Psoas muscle (tissue), 8 donors: ENCODE data around the gene HEG1. TPM values are rescaled to one million over a fixed set of nuclear protein-coding genes. Genes with fewer than 3 reads are reported as not detected.

Experiments
- ATAC-seq, 4 donors: fragments of 200-7000 bp; cut with Tn5 transposase; one replicate each; pipeline ENCODE4 v1.9.1; 2020; ENCODE audit warnings: moderate library complexity in 3 of 4, mild to moderate bottlenecking in 2 of 4
- DNase-seq, 2 donors: peaks; one replicate each; pipeline ENCODE4 v3.0.0-alpha.2; 2020
- H3K27ac ChIP-seq: fragments of 200-600 bp; one replicate; pipeline ENCODE4 v1.8.0; 2022
- H3K27me3 ChIP-seq, 3 donors: fragments of 200-600 bp in 1 of 3; one replicate each; pipeline versions ENCODE4 v1.6.1 to v1.8.0; 2013 to 2022; ENCODE audit warnings: low read length in 2 of 3, mild to moderate bottlenecking in 2 of 3, moderate library complexity in 1 of 3; ENCODE audit not compliant: insufficient read depth in 3 of 3
- H3K36me3 ChIP-seq, 2 donors: fragments of 200-600 bp in 1 of 2; one replicate each; pipeline versions ENCODE4 v1.6.1 to v1.8.0; 2013 to 2022; ENCODE audit warnings: low read depth in 1 of 2, mild to moderate bottlenecking in 1 of 2, moderate library complexity in 1 of 2; ENCODE audit not compliant: insufficient read depth in 1 of 2
- H3K4me1 ChIP-seq: fragments of 200-600 bp; one replicate; pipeline ENCODE4 v1.8.0; 2022
- H3K4me3 ChIP-seq: fragments of 200-600 bp; one replicate; pipeline ENCODE4 v1.8.0; 2022; ENCODE audit warnings: mild to moderate bottlenecking
- H3K9me3 ChIP-seq: fragments of 200-600 bp; one replicate; pipeline ENCODE4 v1.8.0; 2022
- WGBS, 3 donors: extraction: QIAGEN DNeasy Blood & Tissue Kit; methylation state at CpG; one replicate each; pipeline versions ENCODE4 v1.1.6 to v1.1.7; 2013; 5-methylcytosine and 5-hydroxymethylcytosine counted together
- intact Hi-C, 2 donors: fragments of 100-400 bp; cut with DNase I; formaldehyde crosslinking; loops; one replicate each; pipeline versions ENCODE4 v1.11.0 to v1.14.2; 2022
- polyA plus RNA-seq, 3 donors: library from polyadenylated mRNA; stranded (reverse); fragments of 200-250 nt; gene quantifications; one replicate each; pipeline ENCODE4 v1.2.3, GENCODE V29; 2013
- total RNA-seq, 4 donors: library from RNA; stranded (reverse); fragmentation: NEBNext Ultra II Directional in 2 of 4; extraction: Animal tissue kit (Norgen Biotek cat#: 25700) in 2 of 4; gene quantifications; one replicate each; pipeline versions ENCODE4 v1.2.1 to v1.2.4, GENCODE V29; 2021 to 2023
- TF ChIP-seq, protein P1 (sequence below): fragments of 200-600 bp; IDR thresholded peaks from one replicate; pipeline ENCODE4 v1.8.0; 2022; ENCODE audit warnings: antibody characterized with exemption
- donor health status: healthy with polysubstance abuse.
- donor health status: DM: no; HTN: no; CAD: no; lungs with moderate emphysema.
- donor health status: Bipolar disorder and iron deficiency.
- donor health status: healthy.
- donor health status: DM: yes; HTN: yes; CAD: no.
- donor health status: DM: no; HTN: no; CAD: no.
- donor health status: DM: no; HTN: no; CAD: no.
- donor health status: DM: yes; HTN: yes; CAD: no.

The HEG1 gene
- total and polyA plus RNA-seq, 7 donors: 3.2 to 38.7 (median 11.7) TPM

DNA sequence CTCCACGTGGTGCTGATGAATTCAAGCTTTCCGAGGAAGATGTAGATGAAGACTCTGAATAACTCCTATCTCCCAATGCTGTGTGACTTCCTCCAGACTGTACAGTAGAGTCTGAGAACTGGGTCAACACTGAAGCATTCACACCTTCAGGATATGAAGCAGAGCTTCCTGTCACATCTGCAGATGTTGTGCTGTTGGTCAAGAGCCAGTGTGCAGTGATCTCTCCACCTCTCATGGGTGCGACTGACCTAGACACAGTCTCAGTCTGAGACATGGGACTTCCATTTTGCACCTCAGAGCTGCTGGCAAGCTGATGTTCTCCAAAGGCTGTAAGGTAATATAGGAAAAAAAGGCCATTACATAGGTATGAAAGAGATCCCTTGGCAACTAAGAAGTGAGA lies 36.5 kb downstream of the HEG1 start:
- DNase-seq: no peak
- no peak for ATAC-seq
- H3K36me3 ChIP-seq: peaks cover 5 to 48% of the 10 kb centered on the region in 2 donors

GRCh38 chr3:125017406-125017805 lies 38.4 kb downstream of the HEG1 start:
- Histone ChIP-seq H3K36me3 (peaks cover 8 to 67% of the 10 kb centered on the region in 2 donors), H3K27me3 (no peaks in the 10 kb centered on the region), H3K4me1 (no peaks in the 10 kb centered on the region), H3K9me3 (no peaks in the 10 kb centered on the region), H3K4me3 (no peak overlapping the region), H3K27ac (no peak overlapping the region)
- TF ChIP-seq, protein P1, sequence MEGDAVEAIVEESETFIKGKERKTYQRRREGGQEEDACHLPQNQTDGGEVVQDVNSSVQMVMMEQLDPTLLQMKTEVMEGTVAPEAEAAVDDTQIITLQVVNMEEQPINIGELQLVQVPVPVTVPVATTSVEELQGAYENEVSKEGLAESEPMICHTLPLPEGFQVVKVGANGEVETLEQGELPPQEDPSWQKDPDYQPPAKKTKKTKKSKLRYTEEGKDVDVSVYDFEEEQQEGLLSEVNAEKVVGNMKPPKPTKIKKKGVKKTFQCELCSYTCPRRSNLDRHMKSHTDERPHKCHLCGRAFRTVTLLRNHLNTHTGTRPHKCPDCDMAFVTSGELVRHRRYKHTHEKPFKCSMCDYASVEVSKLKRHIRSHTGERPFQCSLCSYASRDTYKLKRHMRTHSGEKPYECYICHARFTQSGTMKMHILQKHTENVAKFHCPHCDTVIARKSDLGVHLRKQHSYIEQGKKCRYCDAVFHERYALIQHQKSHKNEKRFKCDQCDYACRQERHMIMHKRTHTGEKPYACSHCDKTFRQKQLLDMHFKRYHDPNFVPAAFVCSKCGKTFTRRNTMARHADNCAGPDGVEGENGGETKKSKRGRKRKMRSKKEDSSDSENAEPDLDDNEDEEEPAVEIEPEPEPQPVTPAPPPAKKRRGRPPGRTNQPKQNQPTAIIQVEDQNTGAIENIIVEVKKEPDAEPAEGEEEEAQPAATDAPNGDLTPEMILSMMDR: no peak
- 72 to 93% (median 74%) methylated on average over 2 of the region's 2 CpGs for WGBS, 3 donors
- no peak for DNase-seq
- no peak for ATAC-seq
- intact Hi-C loops: no loop called here

More for the DNA sequence above, 36.5 kb downstream of the HEG1 start:
- H3K9me3 ChIP-seq: no peaks in the 10 kb centered on the region
- 80 to 86% (median 81%) methylated on average over 3 of the region's 3 CpGs for WGBS, 3 donors
- H3K27me3 ChIP-seq: no peaks in the 10 kb centered on the region
- TF ChIP-seq, protein P1: no peak
- H3K4me3 ChIP-seq: no peak overlapping the region
- peaks cover 14% of the 10 kb centered on the region for H3K4me1 ChIP-seq
- intact Hi-C loops: no loop called here
- H3K27ac ChIP-seq: no peak overlapping the region

GRCh38 chr3:125014570-125015179 lies 41.1 kb downstream of the HEG1 start:
- TF ChIP-seq, protein P1: no peak
- WGBS, 3 donors: 87 to 91% (median 91%) methylated on average over 19 of the region's 19 CpGs
- Histone ChIP-seq H3K9me3 (no peaks in the 10 kb centered on the region), H3K36me3 (peaks cover 8 to 80% of the 10 kb centered on the region in 2 donors), H3K4me3 (no peak overlapping the region), H3K27ac (no peak overlapping the region), H3K27me3 (no peaks in the 10 kb centered on the region), H3K4me1 (peaks cover 12% of the 10 kb centered on the region)
- ATAC-seq (no peak), DNase-seq (no peak)
- intact Hi-C loops: no loop called here

DNA sequence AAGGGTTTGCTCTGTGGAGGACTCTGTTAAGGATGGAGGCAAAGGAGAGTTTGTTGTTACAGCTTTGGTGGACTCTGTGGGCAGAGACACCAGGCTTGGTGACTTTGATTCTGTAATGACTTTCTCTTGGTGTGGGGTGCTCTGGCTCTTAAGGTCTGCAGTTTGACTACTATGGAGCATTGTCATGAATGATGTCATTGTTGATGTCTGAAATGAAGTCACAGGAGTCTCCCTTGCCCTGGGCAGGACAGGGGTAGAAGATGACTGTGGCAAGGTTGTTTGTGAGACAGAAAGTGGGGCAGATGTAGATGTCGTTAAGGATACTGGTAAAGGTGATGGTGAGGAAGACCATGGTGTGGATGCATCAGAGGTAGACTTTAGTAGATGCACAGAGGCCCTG lies 42.7 kb downstream of the HEG1 start:
- Histone ChIP-seq H3K9me3 (no peaks in the 10 kb centered on the region), H3K27me3 (no peaks in the 10 kb centered on the region), H3K4me3 (no peak overlapping the region), H3K4me1 (peaks cover 12% of the 10 kb centered on the region), H3K36me3 (peaks cover 3 to 80% of the 10 kb centered on the region in 2 donors), H3K27ac (no peak overlapping the region)
- WGBS, 3 donors: 91 to 100% (median 95%) methylated on average over 1 of the region's 1 CpG
- ATAC-seq (no peak), DNase-seq (no peak)
- intact Hi-C loops: no loop called here
- TF ChIP-seq, protein P1: no peak

- WGBS, 3 donors: 70 to 78% (median 74%) methylated on average over 7 of the region's 7 CpGs
- Histone ChIP-seq H3K9me3 (no peaks in the 10 kb centered on the region), H3K27ac (no peak overlapping the region), H3K27me3 (no peaks in the 10 kb centered on the region), H3K4me1 (peaks cover 12% of the 10 kb centered on the region), H3K4me3 (no peak overlapping the region), H3K36me3 (peaks cover 3 to 79% of the 10 kb centered on the region in 2 donors)
- ATAC-seq (peak in 3 of 4 donors; percentile 70 to 91 (median 71)), DNase-seq (no peak)
- intact Hi-C loops: no loop called here
- TF ChIP-seq, protein P1: no peak
Observed at GRCh38 chr3:125011941-125012340, 43.9 kb downstream of the HEG1 start.
